Measurements from ENCODE around the gene ADGRG3. TPM values are rescaled to one million over a fixed set of nuclear protein-coding genes. Genes with fewer than 3 reads are reported as not detected.
A peak's percentile ranks its signal among the peaks of the same experiment; 100 is the strongest.

The ADGRG3 gene
- total and polyA plus RNA-seq, 10 of the 15 experiments (the other 5 are each of a cell fraction or from before 2014, with no cell fraction given): 0.10 to 0.11 (median 0.10) TPM; not detected in 7

DNA sequence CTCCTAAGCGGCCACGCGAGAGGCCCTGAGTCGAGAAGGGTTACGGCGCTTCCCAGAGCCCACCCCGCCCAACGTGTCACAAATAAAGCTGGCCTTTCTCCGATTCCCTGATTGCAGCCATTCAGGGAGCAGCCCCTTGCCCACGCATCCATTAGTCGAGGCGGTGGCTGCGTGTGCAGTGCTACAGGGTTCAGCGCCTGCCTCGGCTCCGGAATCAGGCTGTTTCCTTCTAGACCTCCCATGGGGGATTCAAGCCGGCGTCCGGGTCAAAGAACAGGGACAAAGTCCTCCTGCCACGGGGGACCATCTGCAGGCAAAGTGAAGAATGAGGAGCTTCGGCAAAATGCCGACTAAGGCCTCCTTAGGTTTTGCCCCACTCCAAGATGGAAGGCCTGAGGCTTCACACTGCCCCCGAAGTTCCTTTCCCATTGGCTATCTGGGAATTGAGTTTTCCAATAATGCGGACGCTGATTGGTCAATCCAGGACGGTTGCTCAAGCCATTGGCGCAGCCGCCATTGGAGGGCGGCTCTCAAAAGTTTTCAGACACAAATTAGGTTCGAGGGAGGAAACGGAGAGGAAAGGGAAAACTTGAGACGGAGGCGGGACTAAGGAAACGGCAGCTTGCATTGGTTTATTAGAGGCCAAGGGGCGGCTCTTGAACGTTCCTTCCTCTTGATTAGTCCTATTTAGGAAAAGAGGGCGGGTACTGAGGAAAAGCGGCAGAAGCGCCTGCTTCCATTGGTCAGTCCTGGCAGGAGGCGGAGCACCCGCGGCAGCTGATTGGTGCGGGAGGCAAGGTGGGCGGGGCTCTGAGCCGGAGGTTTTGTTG lies 67.0 kb downstream of the ADGRG3 start (continued):
- peak; percentile 58; the same call in 1 of the 2 replicates for TF ChIP-seq BACH1 (IDR thresholded peaks at IDR 0.05; ENCODE audit: borderline replicate concordance)
- TF ChIP-seq PAX5 (IDR thresholded peaks at IDR 0.05; ENCODE audit: borderline replicate concordance, low read depth, low read length): 0 out of 2 replicates have a peak, but pooled peaks have one; percentile 9
- TF ChIP-seq, protein P1, sequence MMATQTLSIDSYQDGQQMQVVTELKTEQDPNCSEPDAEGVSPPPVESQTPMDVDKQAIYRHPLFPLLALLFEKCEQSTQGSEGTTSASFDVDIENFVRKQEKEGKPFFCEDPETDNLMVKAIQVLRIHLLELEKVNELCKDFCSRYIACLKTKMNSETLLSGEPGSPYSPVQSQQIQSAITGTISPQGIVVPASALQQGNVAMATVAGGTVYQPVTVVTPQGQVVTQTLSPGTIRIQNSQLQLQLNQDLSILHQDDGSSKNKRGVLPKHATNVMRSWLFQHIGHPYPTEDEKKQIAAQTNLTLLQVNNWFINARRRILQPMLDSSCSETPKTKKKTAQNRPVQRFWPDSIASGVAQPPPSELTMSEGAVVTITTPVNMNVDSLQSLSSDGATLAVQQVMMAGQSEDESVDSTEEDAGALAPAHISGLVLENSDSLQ (IDR thresholded peaks at IDR 0.05): peak; percentile 74; the same call in 1 of the 2 replicates
- peak; percentile 42 for TF ChIP-seq RFX5 (IDR thresholded peaks at IDR 0.05; ENCODE audit: low read depth, low read length)
- TF ChIP-seq JUNB (IDR thresholded peaks at IDR 0.05): no peak
- TF ChIP-seq, protein P2, sequence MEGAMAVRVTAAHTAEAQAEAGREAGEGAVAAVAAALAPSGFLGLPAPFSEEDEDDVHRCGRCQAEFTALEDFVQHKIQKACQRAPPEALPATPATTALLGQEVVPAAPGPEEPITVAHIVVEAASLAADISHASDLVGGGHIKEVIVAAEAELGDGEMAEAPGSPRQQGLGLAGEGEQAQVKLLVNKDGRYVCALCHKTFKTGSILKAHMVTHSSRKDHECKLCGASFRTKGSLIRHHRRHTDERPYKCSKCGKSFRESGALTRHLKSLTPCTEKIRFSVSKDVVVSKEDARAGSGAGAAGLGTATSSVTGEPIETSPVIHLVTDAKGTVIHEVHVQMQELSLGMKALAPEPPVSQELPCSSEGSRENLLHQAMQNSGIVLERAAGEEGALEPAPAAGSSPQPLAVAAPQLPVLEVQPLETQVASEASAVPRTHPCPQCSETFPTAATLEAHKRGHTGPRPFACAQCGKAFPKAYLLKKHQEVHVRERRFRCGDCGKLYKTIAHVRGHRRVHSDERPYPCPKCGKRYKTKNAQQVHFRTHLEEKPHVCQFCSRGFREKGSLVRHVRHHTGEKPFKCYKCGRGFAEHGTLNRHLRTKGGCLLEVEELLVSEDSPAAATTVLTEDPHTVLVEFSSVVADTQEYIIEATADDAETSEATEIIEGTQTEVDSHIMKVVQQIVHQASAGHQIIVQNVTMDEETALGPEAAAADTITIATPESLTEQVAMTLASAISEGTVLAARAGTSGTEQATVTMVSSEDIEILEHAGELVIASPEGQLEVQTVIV (IDR thresholded peaks at IDR 0.05; ENCODE audit: borderline replicate concordance, partially characterized antibody): peak; percentile 52
- no peak for TF ChIP-seq CHD1 (IDR thresholded peaks at IDR 0.05; ENCODE audit: low read depth, low read length)
- no peak for TF ChIP-seq NFYA (IDR thresholded peaks at IDR 0.05; ENCODE audit: borderline replicate concordance, low read depth, low read length)
- TF ChIP-seq IRF4 (IDR thresholded peaks at IDR 0.05; ENCODE audit: low read depth, low read length): no peak
- TF ChIP-seq NRF1 (conservative IDR thresholded peaks at IDR 0.05; ENCODE audit: low read depth, low read length): no peak; the same call in 1 of the 2 replicates
- peak; percentile 57; the same call in 1 of the 2 replicates for TF ChIP-seq ZNF207 (IDR thresholded peaks at IDR 0.05; ENCODE audit: borderline replicate concordance)
- TF ChIP-seq KDM1A (IDR thresholded peaks at IDR 0.05; ENCODE audit: borderline replicate concordance): no peak
- TF ChIP-seq CREM (IDR thresholded peaks at IDR 0.05; ENCODE audit: low read depth): peak; percentile 79; the same call in 1 of the 2 replicates
- no peak for TF ChIP-seq RAD51 (IDR thresholded peaks at IDR 0.05)
- peak; percentile 97 for TF ChIP-seq CHD2 (IDR thresholded peaks at IDR 0.05; ENCODE audit: borderline replicate concordance, low read depth, low read length)
- TF ChIP-seq, protein P3, sequence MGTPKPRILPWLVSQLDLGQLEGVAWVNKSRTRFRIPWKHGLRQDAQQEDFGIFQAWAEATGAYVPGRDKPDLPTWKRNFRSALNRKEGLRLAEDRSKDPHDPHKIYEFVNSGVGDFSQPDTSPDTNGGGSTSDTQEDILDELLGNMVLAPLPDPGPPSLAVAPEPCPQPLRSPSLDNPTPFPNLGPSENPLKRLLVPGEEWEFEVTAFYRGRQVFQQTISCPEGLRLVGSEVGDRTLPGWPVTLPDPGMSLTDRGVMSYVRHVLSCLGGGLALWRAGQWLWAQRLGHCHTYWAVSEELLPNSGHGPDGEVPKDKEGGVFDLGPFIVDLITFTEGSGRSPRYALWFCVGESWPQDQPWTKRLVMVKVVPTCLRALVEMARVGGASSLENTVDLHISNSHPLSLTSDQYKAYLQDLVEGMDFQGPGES (IDR thresholded peaks at IDR 0.05): peak; percentile 97
- peak; percentile 92 for TF ChIP-seq KLF5 (IDR thresholded peaks at IDR 0.05; ENCODE audit: partially characterized antibody)
- TF ChIP-seq TBL1XR1 (IDR thresholded peaks at IDR 0.05; ENCODE audit: low read depth, low read length): no peak
- TF ChIP-seq TCF3 (IDR thresholded peaks at IDR 0.05; ENCODE audit: borderline replicate concordance, insufficient read depth, low read depth, low read length): no peak
- TF ChIP-seq, protein P4, sequence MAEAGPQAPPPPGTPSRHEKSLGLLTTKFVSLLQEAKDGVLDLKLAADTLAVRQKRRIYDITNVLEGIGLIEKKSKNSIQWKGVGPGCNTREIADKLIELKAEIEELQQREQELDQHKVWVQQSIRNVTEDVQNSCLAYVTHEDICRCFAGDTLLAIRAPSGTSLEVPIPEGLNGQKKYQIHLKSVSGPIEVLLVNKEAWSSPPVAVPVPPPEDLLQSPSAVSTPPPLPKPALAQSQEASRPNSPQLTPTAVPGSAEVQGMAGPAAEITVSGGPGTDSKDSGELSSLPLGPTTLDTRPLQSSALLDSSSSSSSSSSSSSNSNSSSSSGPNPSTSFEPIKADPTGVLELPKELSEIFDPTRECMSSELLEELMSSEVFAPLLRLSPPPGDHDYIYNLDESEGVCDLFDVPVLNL (IDR thresholded peaks at IDR 0.05; ENCODE audit: low read depth, low read length): no peak
- TF ChIP-seq MTA3 (IDR thresholded peaks at IDR 0.05; ENCODE audit: borderline replicate concordance, low read length): no peak
- TF ChIP-seq POU2F2 (IDR thresholded peaks at IDR 0.05; ENCODE audit: borderline replicate concordance, low read depth, low read length): 0 out of 3 replicates have a peak, but pooled peaks have one; percentile 62
- TF ChIP-seq SMARCA5 (IDR thresholded peaks at IDR 0.05): 0 out of 2 replicates have a peak, but pooled peaks have one; percentile 14
- peak; percentile 23 to 92; a peak in 3 of 4 replicates for TF ChIP-seq SRF (IDR thresholded peaks at IDR 0.05; ENCODE audit: low read depth in 2 of 2, low read length in 2 of 2)
- peak; percentile 92 for TF ChIP-seq HCFC1 (IDR thresholded peaks at IDR 0.05; ENCODE audit: low read length)
